ENCODE results near the gene TESK1. TPM values are rescaled to one million over a fixed set of nuclear protein-coding genes. Genes with fewer than 3 reads are reported as not detected.

TESK1 gene
- total and polyA plus RNA-seq, 2 of the 8 experiments (the other 6 are each of a cell fraction or from before 2014, with no cell fraction given): 13.5 to 13.9 TPM

DNA sequence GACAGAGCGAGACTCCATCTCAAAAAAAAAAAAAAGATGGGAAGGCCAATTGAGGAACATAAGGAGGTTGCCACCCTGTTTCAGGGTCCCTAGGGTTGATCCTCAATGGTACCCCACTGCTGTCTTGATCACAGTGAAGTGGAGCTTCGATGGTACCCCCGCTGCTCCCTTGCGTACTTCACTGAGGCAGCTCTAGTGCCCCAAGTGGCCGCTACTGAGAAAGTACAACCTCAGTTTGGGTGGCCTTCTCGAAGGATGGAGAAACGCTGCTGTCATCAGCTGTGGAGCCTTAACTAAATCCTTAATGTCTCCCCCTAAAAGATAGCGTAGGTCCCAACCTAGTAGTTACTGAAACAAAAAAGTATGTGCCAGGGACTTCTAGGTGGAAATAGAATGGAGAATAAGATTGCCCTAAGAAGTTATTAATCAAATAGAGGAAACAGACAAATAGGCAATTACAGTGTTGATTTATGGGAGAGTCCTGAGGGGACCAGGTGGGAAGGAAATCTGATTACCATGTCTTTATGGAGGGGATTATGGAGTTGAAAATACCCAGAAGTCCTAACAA, 6.3 kb downstream of the TESK1 start:
- H3K4me2 ChIP-seq (ENCODE audit: insufficient read depth in 1 of 2, low read depth in 2 of 2, low read length in 2 of 2): no peak overlapping the region
- H3K4me1 ChIP-seq (replicated peaks in 1 of 4; ENCODE audit: control insufficient read depth in 3 of 4, insufficient read depth in 4 of 4, low read length in 3 of 4): peaks cover 0 to 5% (median 3%) of the 10 kb centered on the region in 4 experiments; a peak in 4 of 7 replicates
- no peak overlapping the region for H4K8ac ChIP-seq (ENCODE audit: extremely low read depth, insufficient read depth, low read length)
- FAIRE-seq (peak; percentile 86), DNase-seq (ENCODE audit: low read depth in 1 of 2, low spot score in 2 of 2) (peak in 1 of 2 experiments; percentile 55)
- no peak overlapping the region for H3K56ac ChIP-seq (replicated peaks; ENCODE audit: insufficient read length, low read depth, low read length)
- no peak overlapping the region for H2BK20ac ChIP-seq (ENCODE audit: low read length)
- peaks cover 0 to 7% (median 5%) of the 10 kb centered on the region in 4 experiments; a peak in 4 of 7 replicates for H3K27me3 ChIP-seq (replicated peaks in 1 of 4; ENCODE audit: control insufficient read depth in 3 of 4, extremely low read depth in 1 of 4, insufficient read depth in 3 of 4, low read length in 3 of 4)
- no peaks in the 10 kb centered on the region for H3K9me3 ChIP-seq (ENCODE audit: insufficient read depth in 2 of 2, low read depth in 1 of 2, low read length in 1 of 2)
- H3K23me2 ChIP-seq (ENCODE audit: low read depth, low read length): 0 out of 2 replicates have a peak, but pooled peaks cover 1% of the 10 kb centered on the region
- H2BK12ac ChIP-seq (ENCODE audit: low read depth, low read length): no peak overlapping the region
- CTCF ChIA-PET (ENCODE audit: partially characterized antibody): interaction anchor here (0.7 to 6.1 kb wide), 39 partner anchors 9 to 310 kb away, joined by 3 to 47 read pairs (median 4); partner anchors contain the start of genes ARHGEF39, CCDC107, CREB3 and RMRP
- H2AK5ac ChIP-seq (ENCODE audit: low read depth, low read length): no peak overlapping the region
- peaks cover 0 to 2% of the 10 kb centered on the region in 2 experiments; a peak in 1 of 4 replicates for H3K79me2 ChIP-seq (ENCODE audit: control insufficient read depth in 1 of 2, insufficient read depth in 2 of 2, low read length in 2 of 2)
- H3K4ac ChIP-seq (replicated peaks; ENCODE audit: insufficient read length, low read depth, low read length): no peak overlapping the region
- no peak overlapping the region for H2AFZ ChIP-seq (ENCODE audit: low read length)
- no peak overlapping the region for H3K14ac ChIP-seq (ENCODE audit: insufficient read length)
- no peak overlapping the region for H2BK120ac ChIP-seq (replicated peaks; ENCODE audit: low read depth, low read length)
- no peak overlapping the region for H3K4me3 ChIP-seq (ENCODE audit: extremely low read depth in 1 of 4, insufficient read depth in 2 of 4, low read depth in 3 of 4, low read length in 4 of 4)
- no peak overlapping the region for H3K9ac ChIP-seq (replicated peaks in 1 of 4; ENCODE audit: extremely low read depth in 1 of 4, low read depth in 3 of 4, low read length in 3 of 4)
- no peak overlapping the region for H4K5ac ChIP-seq (ENCODE audit: insufficient read length, low read depth, low read length)
- H3K79me1 ChIP-seq (ENCODE audit: low read depth, low read length): no peaks in the 10 kb centered on the region
- H4K20me1 ChIP-seq (replicated peaks in 1 of 2; ENCODE audit: control insufficient read depth in 1 of 2, insufficient read depth in 2 of 2, low read length in 2 of 2): peaks cover 0 to 11% of the 10 kb centered on the region in 2 experiments
- peaks cover 3 to 12% (median 9%) of the 10 kb centered on the region in 4 experiments; a peak in 5 of 8 replicates for H3K36me3 ChIP-seq (ENCODE audit: control insufficient read depth in 2 of 4, insufficient read depth in 4 of 4, low read length in 3 of 4)
- no peak overlapping the region for H3K23ac ChIP-seq (ENCODE audit: insufficient read length)
- no peak overlapping the region for H2BK15ac ChIP-seq (ENCODE audit: low read length)
- no peak overlapping the region for H3K27ac ChIP-seq (ENCODE audit: low read depth, low read length)
- POLR2A ChIA-PET (ENCODE audit: partially characterized antibody): interaction anchor here (0.8 to 1.6 kb wide), 7 partner anchors 12 to 77 kb away, joined by 3 to 5 read pairs (median 3); partner anchors contain the start of genes CCDC107 and RMRP
- no peak overlapping the region for H3K18ac ChIP-seq (ENCODE audit: extremely low read depth, low read length)
- H4K91ac ChIP-seq (replicated peaks; ENCODE audit: insufficient read length, low read length): no peak overlapping the region
- H2BK5ac ChIP-seq (ENCODE audit: low read depth, low read length): no peak overlapping the region
- WGBS, 2 experiments (ENCODE audit: extremely low coverage in 1 of 2, insufficient coverage in 1 of 2, insufficient read length in 1 of 2, insufficient replicate concordance in 2 of 2, low coverage in 1 of 2, low lambda C conversion rate in 2 of 2, missing lambda C conversion rate in 1 of 2): 38% methylated on average over 8 of the region's 8 CpGs; no CpG with 5 or more reads in 1 of the 2 experiments
- TF ChIP-seq RNF2 (IDR thresholded peaks at IDR 0.05; ENCODE audit: borderline replicate concordance, low read depth, low read length, missing control alignments, poor library complexity, severe bottlenecking) (no peak), JUND (IDR thresholded peaks at IDR 0.05; ENCODE audit: low read length) (no peak), CREB1 (IDR thresholded peaks at IDR 0.05) (no peak), KDM4A (IDR thresholded peaks at IDR 0.05; ENCODE audit: low read depth, low read length, severe bottlenecking) (no peak), SUZ12 (IDR thresholded peaks at IDR 0.05; ENCODE audit: low read length) (no peak), CHD2 (IDR thresholded peaks at IDR 0.05; ENCODE audit: low read length) (no peak), MAFK (IDR thresholded peaks at IDR 0.05; ENCODE audit: low read depth, low read length) (no peak), SIN3A (conservative IDR thresholded peaks at IDR 0.05 in 1 of 2, IDR thresholded peaks at IDR 0.05 in 1 of 2; ENCODE audit: low read depth in 1 of 2, low read length in 2 of 2) (0 out of 4 replicates have a peak, but pooled peaks of 1 of the 2 experiments have one; percentile 47), RAD21 (IDR thresholded peaks at IDR 0.05 in 1 of 2, conservative IDR thresholded peaks at IDR 0.05 in 1 of 2; ENCODE audit: low read depth in 2 of 2, low read length in 2 of 2) (peak; percentile 41 to 58)
- TF ChIP-seq, protein P1, sequence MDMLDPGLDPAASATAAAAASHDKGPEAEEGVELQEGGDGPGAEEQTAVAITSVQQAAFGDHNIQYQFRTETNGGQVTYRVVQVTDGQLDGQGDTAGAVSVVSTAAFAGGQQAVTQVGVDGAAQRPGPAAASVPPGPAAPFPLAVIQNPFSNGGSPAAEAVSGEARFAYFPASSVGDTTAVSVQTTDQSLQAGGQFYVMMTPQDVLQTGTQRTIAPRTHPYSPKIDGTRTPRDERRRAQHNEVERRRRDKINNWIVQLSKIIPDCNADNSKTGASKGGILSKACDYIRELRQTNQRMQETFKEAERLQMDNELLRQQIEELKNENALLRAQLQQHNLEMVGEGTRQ (IDR thresholded peaks at IDR 0.05; ENCODE audit: low read length): no peak
